NT2/D1 (cell line): Measurements from ENCODE around the gene MED9.

ENCODE experiments used
- SUZ12 ChIP-seq: IDR thresholded peaks from 2 replicates; pipeline ENCODE4 v1.6.1; 2011; ENCODE audit not compliant: insufficient read length, insufficient read depth; ENCODE audit errors: extremely low read depth
- ZNF274 ChIP-seq: IDR thresholded peaks from 2 replicates; pipeline ENCODE4 v1.6.1; 2011; ENCODE audit warnings: mild to moderate bottlenecking, low read depth, low read length

DNA sequence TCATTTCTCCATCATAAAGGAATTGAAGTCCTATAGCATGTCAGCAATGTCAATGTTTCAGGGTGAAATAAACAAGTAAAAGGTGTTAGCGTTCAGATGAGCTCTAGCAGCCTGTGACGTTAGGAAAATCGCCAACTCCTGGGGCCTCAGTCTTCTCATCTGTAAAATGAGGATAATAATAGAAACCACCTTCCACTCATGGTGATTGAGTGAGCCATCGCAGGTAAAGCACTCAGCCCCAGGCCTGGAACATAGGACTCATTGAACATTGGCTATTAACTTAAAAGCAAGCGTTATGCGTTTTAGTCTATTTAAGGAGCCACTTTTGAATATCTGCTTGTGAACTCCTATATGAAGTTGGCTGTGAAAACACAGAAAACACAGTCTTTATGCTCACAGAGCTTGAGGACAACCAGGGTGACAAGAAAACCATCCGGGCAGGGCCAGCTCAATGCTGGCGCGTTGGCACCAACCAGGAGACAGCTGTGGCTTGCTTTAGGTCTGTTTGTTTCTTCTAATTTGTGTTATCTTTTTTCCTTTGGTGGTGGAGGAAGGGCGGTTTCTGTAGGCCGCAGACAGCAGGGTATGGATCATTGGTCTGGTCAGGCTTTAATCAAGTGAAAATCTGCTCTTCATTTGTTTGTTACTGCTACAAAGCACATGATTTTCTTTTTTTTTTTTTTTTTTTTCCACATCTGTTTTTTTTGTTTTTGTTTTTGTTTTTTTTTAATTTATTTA is 35.7 kb upstream of the MED9 start:
- TF ChIP-seq SUZ12 = no peak
- TF ChIP-seq ZNF274 = no peak
